Activated gamma-delta T cell (primary cell): ENCODE data around the gene CBY2.
"Not testable (repeated sequence)": the region's sequence is repeated elsewhere in the genome, so short reads cannot be mapped to it uniquely, and the experiment has no call there.

ENCODE experiments used
- DNase-seq: peaks from one replicate; lab custom pipeline; 2025; lab: John Stamatoyannopoulos, UW
- total RNA-seq, 2 donors: gene quantifications; one replicate each; lab custom pipeline; 2026; lab: John Stamatoyannopoulos, UW

The CBY2 gene, protein sequence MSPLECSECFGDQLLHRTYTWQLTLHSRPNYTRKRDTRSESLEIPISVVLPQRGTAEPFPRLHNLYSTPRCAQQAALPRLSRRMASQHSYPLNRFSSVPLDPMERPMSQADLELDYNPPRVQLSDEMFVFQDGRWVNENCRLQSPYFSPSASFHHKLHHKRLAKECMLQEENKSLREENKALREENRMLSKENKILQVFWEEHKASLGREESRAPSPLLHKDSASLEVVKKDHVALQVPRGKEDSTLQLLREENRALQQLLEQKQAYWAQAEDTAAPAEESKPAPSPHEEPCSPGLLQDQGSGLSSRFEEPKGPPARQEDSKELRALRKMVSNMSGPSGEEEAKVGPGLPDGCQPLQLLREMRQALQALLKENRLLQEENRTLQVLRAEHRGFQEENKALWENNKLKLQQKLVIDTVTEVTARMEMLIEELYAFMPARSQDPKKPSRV
- total RNA-seq, result 0.05 to 0.13 reads per million in 2 donors

DNA sequence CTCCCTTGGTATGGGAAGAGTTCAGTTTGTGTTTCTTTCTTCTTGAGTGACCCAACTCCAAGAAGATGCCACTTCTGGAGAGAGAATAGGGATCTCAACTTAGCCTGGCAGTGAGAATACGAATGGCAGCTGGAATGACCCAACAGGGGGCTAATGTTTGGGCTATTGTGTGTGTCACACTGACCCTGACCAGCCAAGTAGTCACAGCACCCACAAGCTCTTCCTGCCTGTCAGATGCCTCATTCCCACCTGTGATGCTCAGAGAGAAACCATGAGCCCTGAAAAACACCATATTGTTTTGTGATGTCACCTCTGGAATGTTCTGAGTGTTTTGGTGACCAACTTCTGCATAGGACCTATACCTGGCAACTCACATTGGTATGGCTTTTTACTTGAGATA is at the start of gene CBY2:
TSS of gene CBY2 (plus strand) at position 233 of the 400 bp plus-strand sequence. CDS start at position 304, 71 bp downstream.
- DNase-seq, result no peak

DNA sequence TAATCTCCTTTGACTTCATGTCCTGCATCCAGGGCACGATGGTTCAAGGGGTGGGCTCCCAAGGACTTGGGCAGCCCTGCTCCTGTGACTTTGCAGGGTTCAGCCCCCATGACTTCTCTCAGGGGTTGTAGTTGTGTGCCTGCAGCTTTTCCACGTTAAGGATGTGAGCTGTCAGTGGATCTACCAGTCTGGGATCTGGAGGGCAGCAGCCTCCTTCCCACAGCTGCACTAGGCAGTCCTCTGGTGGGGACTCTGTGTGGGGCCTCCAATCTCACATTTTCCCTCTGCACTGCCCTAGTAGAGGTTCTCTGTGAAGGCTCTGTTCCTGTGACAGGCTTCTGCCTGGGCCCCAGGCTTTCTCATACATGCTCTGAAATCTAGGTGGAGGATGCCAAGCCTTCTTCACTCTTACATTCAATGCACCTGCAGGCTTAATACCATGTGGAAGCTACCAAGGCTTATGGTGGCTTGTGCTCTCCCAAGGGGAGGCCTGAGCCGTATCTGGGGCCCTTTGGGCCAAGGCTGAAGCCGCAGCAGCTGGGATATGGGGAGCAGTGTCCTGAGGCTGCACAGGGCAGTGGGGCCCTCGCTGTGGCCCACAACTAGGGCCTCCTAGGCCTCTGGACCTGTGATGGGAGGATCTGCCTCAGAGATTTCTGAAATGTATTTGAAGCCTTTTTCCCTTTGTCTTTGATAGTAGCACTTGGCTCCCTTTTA is 47.3 kb upstream of the CBY2 start:
- no peak for DNase-seq

DNA sequence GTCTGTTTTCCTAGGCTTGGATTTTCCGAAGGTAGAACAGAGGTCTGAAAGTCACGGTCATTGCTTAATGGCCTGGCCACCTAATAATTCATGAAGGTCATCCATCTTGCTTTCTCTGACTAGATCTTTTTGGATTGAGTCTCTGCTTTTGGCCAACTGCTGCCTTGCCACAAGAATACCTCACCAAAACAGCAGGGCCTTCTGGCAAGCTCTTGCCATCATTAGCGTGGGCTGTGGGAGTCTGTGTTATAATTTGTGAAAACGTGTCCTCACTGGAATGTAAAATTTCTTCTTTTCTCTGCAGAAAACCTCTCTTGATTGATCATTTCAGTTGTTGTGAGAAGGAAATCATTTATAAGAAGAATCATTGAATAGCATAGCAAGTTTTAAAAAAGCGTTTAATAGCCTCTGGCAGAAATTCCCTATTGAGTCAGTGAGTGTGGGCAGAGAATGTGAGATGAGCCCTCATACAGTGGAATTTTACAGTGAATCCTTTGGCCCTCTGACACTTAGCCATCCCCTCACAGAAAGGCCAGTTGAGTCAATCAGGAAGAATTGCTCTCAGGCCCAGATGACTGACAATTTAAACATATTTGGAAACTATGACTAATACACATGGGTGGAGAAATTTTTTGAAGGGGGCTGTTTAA is 43.4 kb upstream of the CBY2 start:
- no peak for DNase-seq

DNA sequence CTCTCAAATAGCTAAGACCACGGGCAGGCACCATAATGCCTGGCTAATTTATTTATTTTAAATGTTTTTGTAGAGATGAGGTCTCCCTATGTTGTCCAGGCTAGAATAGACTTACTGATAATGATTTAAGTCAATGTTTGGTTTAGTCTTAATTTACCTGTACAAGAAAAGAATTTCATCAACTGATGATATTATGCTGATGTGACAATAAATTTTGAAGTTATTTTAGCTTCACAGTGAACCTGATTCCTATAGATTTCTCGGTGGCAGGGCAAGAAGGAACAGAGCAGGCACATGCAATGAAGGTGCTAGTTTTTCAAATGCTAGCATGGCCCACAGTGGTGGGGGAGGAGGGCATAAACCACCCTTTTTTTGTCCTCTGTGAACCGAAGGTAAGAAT is 42.6 kb upstream of the CBY2 start:
- DNase-seq, result no peak

DNA sequence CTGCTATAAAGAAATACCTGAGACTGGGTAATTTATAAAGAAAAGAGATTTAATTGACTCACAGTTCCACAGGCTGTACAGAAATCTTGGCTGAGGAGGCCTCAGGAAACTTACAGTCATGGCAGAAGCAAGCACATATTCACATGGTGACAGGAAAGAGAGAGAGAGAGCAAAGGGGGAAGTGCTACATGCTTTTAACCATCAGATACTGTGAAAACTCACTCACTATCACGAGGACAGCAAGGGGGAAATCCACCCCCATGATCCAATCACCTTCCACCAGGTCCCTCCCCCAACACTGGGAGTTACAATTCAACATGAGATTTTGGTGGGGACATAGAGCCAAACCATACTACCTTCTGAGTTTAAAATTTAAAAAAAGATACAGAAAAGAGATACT is 41.7 kb upstream of the CBY2 start:
- DNase-seq, result not testable (repeated sequence)

DNA sequence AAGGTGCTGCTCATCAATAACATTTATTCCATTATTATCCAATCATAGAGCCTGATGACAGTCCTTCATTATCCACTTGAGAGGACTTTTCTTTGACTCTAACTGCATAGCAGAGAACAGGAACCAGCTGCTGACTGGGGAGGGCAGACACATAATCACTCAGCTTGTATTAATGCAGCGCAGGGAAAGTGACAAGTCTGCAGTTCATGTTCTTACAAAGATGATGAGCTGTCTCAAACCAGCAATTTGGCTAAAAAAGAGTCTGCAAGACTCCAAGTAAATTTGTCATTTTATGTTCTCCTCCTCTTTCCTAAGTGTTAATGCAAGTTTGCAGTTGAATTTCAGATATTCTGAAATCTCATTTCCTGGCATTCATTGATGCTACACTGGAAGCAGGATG is 40.0 kb upstream of the CBY2 start:
- no peak for DNase-seq

DNA sequence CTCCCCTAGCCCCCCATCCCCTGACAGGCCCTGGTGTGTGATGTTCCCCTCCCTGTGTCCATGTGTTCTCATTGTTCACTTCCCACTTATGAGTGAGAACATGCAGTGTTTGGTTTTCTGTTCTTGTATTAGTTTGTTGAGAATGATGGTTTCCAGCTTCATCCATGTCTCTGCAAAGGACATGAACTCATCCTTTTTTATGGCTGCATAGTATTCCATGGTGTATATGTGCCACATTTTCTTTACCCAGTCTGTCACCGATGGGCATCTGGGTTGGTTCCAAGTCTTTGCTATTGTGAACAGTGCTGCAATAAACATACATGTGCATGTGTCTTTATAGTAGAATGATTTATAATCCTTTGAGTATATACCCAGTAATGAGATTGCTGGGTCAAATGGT is 39.2 kb upstream of the CBY2 start:
- DNase-seq, result not testable (repeated sequence)

DNA sequence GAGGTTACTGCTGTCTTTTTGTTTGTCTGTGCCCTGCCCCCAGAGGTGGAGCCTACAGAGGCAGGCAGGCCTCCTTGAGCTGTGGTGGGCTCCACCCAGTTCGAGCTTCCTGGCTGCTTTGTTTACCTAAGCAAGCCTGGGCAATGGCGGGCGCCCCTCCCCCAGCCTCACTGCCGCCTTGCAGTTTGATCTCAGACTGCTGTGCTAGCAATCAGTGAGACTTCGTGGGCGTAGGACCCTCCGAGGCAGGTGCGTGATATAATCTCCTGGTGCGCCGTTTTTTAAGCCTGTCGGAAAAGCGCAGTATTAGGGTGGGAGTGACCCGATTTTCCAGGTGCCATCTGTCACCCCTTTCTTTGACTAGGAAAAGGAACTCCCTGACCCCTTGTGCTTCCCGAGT is 32.5 kb upstream of the CBY2 start:
- not testable (repeated sequence) for DNase-seq

DNA sequence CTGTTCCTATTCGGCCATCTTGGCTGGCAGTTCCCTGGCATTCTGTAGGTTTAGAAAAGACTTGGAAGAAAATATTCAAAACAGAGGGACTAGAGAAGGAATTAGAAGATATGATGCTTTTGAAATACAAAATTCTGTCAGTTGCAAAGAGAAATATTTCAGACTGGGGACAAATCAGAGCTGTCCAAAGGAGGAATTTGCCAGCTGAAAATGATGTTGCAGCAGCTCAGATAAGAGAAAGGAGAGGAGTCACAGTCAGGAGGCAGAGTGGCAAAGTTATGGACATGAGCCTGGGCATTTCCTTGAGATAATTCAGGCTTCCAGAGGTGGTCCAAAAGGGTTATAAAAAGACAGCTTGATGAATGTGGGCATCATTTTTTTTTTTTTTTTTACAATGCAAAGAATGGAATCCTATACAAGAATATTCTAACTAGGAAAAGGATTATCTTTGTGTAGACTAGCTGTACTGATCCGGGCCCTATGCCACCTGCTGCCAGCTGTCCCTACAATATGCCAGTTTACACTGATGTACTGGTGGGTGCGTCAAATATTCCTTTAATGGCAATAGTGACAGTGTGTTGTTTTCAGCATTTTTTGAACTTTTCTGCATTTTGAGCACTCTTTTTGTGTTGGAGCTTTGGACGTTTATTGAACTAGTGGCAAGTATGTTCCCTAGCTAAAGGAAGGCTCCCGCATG is 31.8 kb upstream of the CBY2 start:
- no peak for DNase-seq

DNA sequence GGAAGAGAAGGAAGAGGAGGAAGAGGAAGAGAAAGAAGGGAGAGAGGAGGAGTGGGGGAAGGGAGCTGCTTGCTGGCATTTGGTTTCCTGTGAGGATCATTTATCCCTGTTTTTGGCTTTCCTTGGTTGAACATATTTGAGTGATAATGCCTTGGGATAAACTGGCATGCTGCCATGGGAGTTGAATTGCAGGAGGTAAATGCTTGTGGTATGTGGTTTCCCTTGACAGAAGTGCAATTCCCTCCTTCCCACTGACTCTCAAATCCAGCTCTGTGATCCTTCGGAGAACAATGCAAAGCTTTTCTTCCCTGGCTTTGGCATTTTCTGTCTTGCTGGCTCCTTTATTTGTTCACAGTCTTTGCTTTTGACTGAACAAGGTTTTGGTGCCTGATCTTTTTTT is 27.2 kb upstream of the CBY2 start:
- no peak for DNase-seq

DNA sequence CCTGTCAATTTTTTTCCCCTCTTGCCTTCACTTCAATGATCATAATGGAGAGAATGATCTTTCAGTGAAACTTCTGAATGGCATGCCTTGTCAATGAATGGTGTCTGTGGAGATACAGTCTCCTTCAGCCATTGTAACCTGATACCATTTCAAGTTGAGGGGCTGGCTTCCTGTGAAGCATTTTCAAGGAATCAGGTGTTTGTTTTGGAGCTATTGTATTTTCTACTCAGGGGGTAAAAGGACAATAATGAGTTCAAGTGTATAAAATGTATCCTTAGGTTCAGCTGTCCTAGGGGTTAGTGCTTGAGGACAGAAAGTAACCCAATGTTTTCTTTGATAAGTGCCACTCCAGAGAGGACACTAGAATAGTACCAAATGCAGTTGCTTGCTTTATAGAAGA is 23.8 kb upstream of the CBY2 start:
- DNase-seq, result no peak

DNA sequence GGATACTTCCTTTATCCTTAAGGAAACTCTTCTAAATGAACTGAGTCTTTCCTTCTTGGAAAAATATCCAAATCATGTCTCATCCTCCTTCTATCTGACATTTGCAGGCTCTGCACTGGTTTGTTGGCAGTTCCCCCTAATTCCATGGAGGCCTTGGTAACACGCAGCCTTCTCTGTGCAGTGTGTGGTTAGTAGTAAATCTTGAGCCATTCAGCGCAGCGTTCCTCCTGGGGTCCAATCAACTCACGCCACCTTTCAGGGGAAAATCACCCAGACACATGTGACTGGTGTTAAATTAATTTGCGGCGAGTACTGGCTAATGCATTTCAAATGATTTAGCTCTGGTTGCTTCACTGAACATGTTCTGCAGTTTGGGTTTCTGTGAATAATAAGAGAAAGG is 21.0 kb upstream of the CBY2 start:
- DNase-seq, result no peak

DNA sequence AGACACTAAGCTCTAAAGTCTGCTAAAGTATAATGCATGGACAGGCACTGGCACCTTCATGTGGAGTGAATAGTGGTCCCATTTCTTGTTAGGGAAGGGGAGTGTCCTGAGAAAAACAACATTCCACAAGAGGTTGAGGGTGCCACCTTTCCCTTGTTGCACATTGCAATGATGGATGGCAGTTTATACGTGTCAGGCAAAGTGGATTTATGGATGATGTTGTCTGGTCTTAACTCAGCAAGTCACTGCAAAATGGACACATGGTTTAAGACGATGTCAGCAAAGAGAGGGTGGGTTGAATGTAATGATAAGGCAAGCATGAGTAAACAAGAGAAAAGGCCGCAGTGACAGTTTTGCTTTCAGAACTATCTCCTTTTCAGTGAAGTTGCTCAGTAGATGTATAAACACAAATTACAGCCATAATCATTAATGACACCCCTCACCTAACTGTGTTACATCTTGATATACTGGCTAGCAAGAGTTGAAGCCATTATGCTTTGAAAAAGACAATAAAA is 19.6 kb upstream of the CBY2 start:
- DNase-seq, result no peak

DNA sequence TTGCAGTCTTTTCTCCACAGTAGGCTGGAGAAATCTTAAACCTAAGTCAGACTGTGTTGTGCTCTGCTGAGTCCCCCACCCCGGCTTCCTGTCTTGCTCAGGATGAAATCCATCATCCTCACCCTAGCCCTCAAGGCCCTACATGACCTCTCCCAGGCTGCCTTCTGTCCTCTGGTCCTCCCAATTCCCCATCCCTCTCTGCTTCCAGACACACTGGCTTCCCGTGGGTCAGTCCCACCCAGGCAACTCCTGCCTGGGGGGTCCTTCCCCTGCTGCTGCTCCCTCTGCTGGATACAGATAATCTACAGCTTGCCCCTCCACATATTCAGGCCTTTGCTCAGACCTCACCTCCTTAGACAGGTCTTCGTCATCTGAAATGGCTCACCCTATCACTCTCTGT is 18.4 kb upstream of the CBY2 start:
- DNase-seq, result no peak

DNA sequence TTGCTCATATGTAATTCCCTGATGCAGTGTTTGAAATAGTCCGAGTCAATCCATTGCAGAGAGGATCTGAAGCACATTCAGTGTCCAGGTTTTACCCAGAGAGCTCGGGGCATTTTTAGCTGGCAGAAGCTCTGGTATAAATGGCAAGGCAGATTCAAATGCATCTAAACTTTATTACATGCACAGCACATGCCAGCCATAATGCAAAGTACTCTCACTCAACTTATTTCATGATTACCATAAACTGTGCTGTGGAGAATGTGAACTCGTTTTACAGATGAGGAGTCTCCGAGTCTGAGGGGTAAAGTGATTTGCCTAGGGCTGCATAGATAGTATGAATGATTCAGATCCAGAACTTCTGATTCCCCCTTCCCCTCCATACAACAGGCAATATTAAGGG is 13.5 kb upstream of the CBY2 start:
- DNase-seq, result no peak

DNA sequence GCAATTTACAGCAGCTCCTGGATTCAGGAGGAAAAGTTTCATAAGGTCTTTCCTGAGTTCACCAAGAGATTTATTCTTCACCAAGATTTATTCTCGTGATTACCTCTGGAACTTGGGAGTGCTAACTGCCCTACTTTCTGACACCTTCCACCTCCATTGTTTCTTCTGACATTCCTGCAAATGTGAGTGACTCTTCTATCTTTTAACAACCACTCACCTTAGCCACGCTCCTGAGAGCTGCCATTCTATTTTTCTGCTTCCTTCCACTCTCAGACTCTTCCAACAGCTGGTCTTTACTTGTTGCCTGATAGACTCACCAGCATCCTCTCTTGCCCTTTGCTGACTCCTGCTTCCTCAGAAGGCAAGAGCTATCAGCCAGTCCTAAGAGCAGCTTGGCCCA is 11.5 kb upstream of the CBY2 start:
- no peak for DNase-seq

DNA sequence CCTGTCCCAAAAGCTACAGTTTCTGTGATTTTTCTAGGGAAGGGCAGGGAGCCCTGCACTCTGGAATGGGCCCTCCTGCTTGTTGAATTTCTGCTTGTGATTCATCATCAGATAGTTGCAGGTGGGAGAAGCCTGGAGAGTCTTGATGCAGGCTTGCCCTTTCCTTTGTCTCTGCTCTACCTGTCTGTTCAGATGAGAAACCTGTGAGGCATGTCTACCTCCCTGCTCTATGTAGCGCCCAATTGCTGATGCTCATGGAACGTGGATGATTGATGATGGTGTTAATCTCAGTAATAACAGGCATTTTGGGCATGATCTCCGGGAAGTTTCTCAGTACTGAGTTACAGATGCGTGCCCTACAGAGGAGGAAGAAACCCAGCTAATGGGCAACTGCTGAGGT is 10.9 kb upstream of the CBY2 start:
- no peak for DNase-seq

DNA sequence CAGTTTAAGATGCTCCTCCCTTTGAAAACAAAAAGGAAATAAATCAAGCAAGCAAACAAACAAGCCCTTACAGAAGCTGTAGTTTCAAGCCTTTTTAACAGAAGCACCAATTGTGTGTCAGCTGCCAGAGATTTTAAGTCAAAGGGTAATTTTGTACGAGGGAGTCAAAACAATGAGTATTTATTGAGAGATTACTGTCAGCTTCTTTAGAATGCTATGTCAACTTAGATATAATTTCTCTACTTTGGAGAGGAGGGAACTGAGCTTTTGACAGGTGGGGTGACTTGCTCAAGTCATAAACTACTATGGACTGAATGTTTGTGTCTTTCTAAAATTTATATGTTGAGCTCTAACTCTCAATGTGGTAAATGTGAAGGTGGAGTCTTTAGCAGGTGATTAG is 10.5 kb upstream of the CBY2 start:
- no peak for DNase-seq

DNA sequence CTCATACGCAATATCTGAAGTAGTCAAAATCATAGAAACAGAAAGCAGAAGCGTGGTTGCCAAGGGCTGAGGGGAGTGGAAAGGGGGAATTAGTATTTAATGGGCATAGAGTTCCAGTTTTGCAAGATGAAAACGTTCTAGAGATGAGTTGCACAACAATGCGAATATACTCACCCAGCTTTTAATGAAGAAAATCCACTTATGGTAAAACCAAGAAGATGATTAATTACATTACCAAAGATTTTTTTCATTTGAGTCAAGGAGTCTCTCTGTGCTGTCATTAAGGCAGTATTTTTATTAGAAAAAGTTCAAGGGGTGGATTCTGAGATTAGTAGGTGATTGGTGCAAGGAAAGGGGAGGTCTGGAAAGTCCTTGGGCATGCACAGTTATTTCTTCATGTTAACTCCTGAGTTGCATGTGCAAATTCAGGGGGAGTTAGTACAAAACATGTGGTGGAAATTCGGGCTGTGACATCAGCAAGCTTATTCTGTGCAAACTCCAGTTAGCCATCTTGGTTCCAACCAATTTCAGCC is 6.9 kb upstream of the CBY2 start:
- no peak for DNase-seq

DNA sequence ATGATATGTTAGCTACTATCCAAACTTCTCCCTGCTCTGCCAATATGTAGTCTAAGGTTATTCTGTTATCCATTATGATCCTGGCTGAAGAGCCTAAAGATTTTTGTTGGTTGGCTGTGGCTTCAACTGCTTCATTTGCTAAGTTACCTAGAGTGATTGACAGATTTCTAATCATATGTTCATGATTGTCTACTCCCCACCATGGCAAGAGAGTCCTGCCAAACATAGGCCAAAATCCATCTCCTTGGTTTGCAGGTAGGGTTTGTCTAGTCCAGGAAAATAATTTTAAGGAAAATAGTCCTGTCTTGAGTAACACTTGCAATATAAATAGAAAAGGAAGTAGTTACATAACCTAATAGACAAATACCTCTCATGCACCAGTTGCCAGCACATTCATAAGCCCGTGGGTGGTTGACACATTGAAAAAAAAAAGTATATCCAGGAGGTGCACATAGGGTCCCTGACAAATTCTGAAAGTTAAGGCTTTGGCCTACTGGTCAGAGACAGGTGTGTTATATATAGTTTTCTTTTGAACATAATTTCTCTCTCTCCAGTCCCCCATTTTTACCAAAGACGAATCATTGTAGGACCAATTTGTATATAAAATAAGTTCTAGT is 5.4 kb upstream of the CBY2 start:
- DNase-seq, result no peak
